PC-9 (cell line): ENCODE data around the gene BCL2L15.

Experiments
- CTCF ChIP-seq: fragments of 200-600 bp; sonication (generic); conservative IDR thresholded peaks from 2 replicates; pipeline ENCODE4 v1.6.1; 2017; ENCODE audit warnings: mixed run types, antibody characterized with exemption, mild to moderate bottlenecking, moderate library complexity
- EZH2 ChIP-seq: fragments of 200-600 bp; sonication (generic); IDR thresholded peaks from 2 replicates; pipeline ENCODE4 v1.8.0; 2017; ENCODE audit warnings: antibody characterized with exemption, low read depth

- TF ChIP-seq EZH2, result no peak
- no peak for TF ChIP-seq CTCF
Measured at GRCh38 chr1:113913312-113913668, 25.9 kb upstream of the BCL2L15 start.
